NT2/D1 (cell line): ENCODE results near the gene HP1BP3.

ENCODE experiments used
- SUZ12 ChIP-seq: IDR thresholded peaks from 2 replicates; pipeline ENCODE4 v1.6.1; 2011; ENCODE audit not compliant: insufficient read length, insufficient read depth; ENCODE audit errors: extremely low read depth
- YY1 ChIP-seq: IDR thresholded peaks from 2 replicates; pipeline ENCODE4 v1.6.1; 2011; ENCODE audit not compliant: insufficient read length, insufficient read depth
- ZNF274 ChIP-seq: IDR thresholded peaks from 2 replicates; pipeline ENCODE4 v1.6.1; 2011; ENCODE audit warnings: mild to moderate bottlenecking, low read depth, low read length

DNA sequence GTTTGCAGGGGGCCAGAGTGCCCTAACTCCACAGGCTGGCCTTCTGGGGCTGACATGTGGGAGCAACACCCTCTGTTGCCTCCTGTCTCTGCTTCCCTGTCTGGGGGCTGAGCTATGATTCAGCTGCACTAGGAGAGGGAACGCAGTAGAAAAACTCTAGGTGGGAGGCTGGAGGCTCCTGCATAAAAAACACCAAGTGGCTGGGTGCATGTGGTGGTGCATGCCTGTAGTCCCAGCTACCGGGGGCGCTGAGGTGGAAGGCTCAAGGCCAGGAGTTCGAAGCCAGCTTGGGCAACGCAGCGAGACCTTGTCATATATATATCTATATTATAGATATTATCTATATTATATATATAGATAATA lies 74.9 kb downstream of the HP1BP3 start:
- TF ChIP-seq ZNF274 (no peak), YY1 (no peak), SUZ12 (no peak)
